IPS DF 6.9 (cell line): ENCODE results near the gene CRIP3.
A peak's percentile ranks its signal among the peaks of the same experiment; 100 is the strongest.

Experiments
- DNase-seq: peaks from one replicate; pipeline ENCODE4 v3.0.0-alpha.2; 2013; ENCODE audit warnings: low read depth, low spot score
- H3K27ac ChIP-seq: one replicate; pipeline ENCODE4 v1.5.1; 2013; ENCODE audit warnings: low read length, control low read depth
- H3K27me3 ChIP-seq: 2 replicates; pipeline ENCODE4 v1.6.1; 2013; ENCODE audit warnings: mild to moderate bottlenecking, low read length; ENCODE audit not compliant: control insufficient read depth, insufficient read depth
- H3K36me3 ChIP-seq: 2 replicates; pipeline ENCODE4 v1.6.1; 2013; ENCODE audit warnings: low read length; ENCODE audit not compliant: control insufficient read depth, insufficient read depth
- H3K4me1 ChIP-seq: 2 replicates; pipeline ENCODE4 v1.6.1; 2013; ENCODE audit warnings: low read length; ENCODE audit not compliant: control insufficient read depth, insufficient read depth
- H3K4me3 ChIP-seq: 2 replicates; pipeline ENCODE4 v1.5.1; 2013; ENCODE audit warnings: mild to moderate bottlenecking, low read length
- H3K9me3 ChIP-seq: 2 replicates; pipeline ENCODE4 v1.6.1; 2013; ENCODE audit warnings: low read length, inconsistent platforms; ENCODE audit not compliant: control insufficient read depth, insufficient read depth
- WGBS: extraction: QIAGEN DNeasy Blood & Tissue Kit; methylation state at CpG from one replicate; pipeline ENCODE4 v1.1.7; 2013; ENCODE audit warnings: mixed read lengths, missing lambda C conversion rate; ENCODE audit not compliant: insufficient read length, insufficient coverage; 5-methylcytosine and 5-hydroxymethylcytosine counted together

CRIP3 gene

DNA sequence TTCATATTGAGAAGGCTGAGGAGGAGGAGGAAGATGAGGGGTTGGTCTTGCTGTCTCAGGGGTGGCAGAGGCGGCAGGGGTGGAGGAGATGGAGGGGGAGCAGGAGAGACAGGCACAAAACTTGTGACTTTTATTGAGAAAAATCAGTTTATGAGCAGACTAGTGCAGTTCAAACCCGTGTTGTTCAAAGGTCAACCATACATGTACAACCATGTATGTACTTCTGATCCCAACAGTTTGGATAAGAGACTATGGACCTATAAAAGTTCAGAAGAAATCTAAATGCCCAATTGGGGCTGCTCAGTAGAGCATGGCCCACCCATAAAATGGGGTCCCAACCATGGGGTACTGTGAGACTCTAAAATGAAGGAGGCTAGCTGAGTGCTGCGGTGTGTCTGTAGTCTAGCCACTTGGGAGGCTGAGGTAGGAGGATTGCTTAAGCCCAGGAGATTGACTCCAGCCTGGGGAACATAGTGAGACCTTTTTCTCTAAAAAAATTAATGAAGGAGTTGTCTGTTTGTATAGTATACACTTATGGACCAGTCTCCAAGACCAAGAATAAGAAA is 18.2 kb downstream of the CRIP3 start:
- Histone ChIP-seq H3K36me3 (no peaks in the 10 kb centered on the region), H3K27ac (no peak overlapping the region), H3K9me3 (no peaks in the 10 kb centered on the region), H3K27me3 (no peaks in the 10 kb centered on the region; the same call in 1 of the 2 replicates), H3K4me1 (no peaks in the 10 kb centered on the region; the same call in 1 of the 2 replicates), H3K4me3 (no peak overlapping the region)
- no peak for DNase-seq
- no CpG with 5 or more reads among the region's 3 CpGs for WGBS

DNA sequence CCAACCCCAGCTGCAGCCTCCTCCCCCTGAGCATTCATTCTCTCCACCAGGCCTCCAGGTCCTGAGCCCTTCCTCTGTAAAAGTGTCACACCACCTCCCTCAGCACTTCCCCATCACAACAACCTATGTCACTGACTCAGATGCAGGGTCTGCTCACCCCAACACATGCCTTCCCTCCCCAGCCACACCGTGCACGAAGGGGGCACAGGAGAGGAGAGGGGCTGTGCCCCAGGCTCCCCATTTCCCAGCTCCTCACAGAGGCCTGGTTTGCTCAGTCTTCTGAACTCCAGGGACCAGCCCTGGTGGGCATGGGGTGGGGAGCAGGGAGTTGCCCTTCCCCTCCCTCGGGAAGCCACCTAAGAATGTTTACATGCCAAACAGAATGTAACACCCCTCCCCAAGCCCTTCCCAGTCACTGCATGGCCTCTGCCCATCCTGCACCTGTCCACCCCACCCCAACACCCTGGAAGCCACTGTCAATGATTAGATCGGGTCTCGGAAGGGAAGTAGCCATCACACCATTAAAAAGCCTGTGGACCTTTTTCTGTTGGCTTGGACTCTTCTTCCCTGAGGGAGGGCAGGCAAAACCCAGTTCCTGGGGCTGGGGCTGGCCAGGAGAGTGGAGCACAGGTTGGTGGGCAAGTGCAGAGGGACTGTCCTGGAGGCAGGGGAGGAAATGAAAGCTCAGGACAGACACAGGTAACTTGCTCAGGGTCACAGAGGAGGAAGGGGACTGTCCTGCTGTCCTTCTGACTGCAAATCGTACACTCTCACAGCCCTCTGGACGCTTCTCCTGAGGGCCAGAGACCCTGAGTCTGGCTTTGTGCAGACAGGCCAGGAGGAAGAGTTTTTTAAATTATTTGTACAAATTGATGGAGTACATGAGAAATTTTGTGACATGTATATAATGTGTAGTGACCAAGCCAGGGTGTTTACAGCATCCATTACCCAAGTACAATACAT is 20.6 kb downstream of the CRIP3 start:
- H3K9me3 ChIP-seq = no peaks in the 10 kb centered on the region
- no peaks in the 10 kb centered on the region for H3K36me3 ChIP-seq
- no peaks in the 10 kb centered on the region; the same call in 1 of the 2 replicates for H3K27me3 ChIP-seq
- no peak for DNase-seq
- H3K4me1 ChIP-seq = peaks cover 3% of the 10 kb centered on the region
- H3K4me3 ChIP-seq = no peak overlapping the region
- no peak overlapping the region for H3K27ac ChIP-seq
- no CpG with 5 or more reads among the region's 7 CpGs for WGBS

DNA sequence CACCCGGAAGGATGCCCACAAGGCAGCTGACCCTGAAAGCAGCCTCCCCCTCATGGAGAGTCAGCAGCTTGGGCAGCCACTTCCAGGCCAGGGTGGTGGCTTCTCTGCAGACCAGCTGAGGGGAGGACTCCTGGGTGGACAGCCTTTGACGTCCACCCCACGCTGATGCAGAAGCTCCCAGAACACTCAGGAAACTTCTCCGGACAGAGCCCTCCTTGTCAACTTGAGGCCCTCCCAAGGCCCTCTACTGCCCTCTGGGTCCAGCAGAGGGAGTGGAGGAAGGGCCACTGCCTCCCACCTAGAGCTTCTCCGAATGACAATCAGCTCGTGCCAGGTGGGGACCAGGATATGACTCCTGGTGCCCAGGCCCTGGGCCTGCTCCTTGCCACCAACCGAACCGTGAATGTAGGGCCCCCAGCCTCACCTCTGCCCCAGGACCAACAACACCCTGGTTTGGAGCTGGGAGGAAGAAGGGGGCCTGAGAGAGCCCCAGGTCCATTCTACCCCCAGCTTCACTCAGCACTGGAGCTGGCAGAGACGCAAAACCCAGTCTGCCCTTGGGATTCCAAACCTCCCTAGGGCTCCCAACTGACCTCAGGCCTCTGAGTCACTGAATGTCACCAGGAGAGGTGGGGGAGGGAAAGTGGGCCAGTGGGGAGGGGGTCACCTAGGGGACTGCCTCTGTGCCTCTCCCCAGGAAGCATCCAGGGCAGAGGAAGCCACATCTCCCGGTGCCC is 21.5 kb downstream of the CRIP3 start:
- Histone ChIP-seq H3K4me3 (no peak overlapping the region), H3K9me3 (no peaks in the 10 kb centered on the region), H3K27ac (no peak overlapping the region), H3K36me3 (no peaks in the 10 kb centered on the region), H3K4me1 (peaks cover 3% of the 10 kb centered on the region), H3K27me3 (no peaks in the 10 kb centered on the region; the same call in 1 of the 2 replicates)
- DNase-seq = no peak
- no CpG with 5 or more reads among the region's 10 CpGs for WGBS

- no peaks in the 10 kb centered on the region for H3K9me3 ChIP-seq
- WGBS = no CpG with 5 or more reads among the region's 6 CpGs
- no peak overlapping the region for H3K4me3 ChIP-seq
- DNase-seq = no peak
- no peaks in the 10 kb centered on the region for H3K36me3 ChIP-seq
- no peak overlapping the region for H3K27ac ChIP-seq
- peaks cover 3% of the 10 kb centered on the region for H3K4me1 ChIP-seq
- no peaks in the 10 kb centered on the region; the same call in 1 of the 2 replicates for H3K27me3 ChIP-seq
These were observed 22.1 kb downstream of the CRIP3 start for GRCh38 chr6:43286456-43286979.

GRCh38 chr6:43285832-43286231 is 22.8 kb downstream of the CRIP3 start:
- Histone ChIP-seq H3K4me1 (peaks cover 3% of the 10 kb centered on the region), H3K4me3 (no peak overlapping the region), H3K36me3 (no peaks in the 10 kb centered on the region), H3K9me3 (no peaks in the 10 kb centered on the region), H3K27me3 (no peaks in the 10 kb centered on the region; the same call in 1 of the 2 replicates), H3K27ac (no peak overlapping the region)
- no CpG with 5 or more reads among the region's 5 CpGs for WGBS
- DNase-seq = no peak

GRCh38 chr6:43284991-43285781 is 23.4 kb downstream of the CRIP3 start:
- Histone ChIP-seq H3K27me3 (no peaks in the 10 kb centered on the region; the same call in 1 of the 2 replicates), H3K4me1 (peaks cover 3% of the 10 kb centered on the region), H3K36me3 (no peaks in the 10 kb centered on the region), H3K9me3 (no peaks in the 10 kb centered on the region), H3K4me3 (peak overlapping the region; percentile 32; the same call in 1 of the 2 replicates), H3K27ac (no peak overlapping the region)
- DNase-seq = no peak
- no CpG with 5 or more reads among the region's 83 CpGs for WGBS

DNA sequence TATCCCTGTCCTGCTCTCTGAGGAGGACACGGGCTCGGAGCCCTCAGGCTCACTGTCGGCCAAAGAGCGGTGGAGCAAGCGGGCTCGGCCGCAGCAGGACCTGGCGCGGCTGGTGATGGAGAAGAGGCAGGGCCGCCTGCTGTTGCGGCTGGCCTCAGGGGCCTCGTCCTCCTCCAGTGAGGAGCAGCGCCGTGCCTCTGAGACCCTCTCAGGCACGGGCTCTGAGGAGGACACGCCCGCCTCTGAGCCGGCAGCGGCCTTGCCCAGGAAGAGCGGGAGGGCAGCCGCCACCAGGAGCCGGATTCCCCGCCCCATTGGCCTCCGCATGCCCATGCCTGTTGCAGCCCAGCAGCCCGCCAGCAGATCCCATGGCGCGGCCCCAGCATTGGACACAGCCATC is 24.7 kb downstream of the CRIP3 start:
- Histone ChIP-seq H3K4me3 (no peak overlapping the region; the same call in 1 of the 2 replicates), H3K9me3 (no peaks in the 10 kb centered on the region), H3K27me3 (no peaks in the 10 kb centered on the region; the same call in 1 of the 2 replicates), H3K4me1 (peaks cover 3% of the 10 kb centered on the region), H3K36me3 (no peaks in the 10 kb centered on the region), H3K27ac (no peak overlapping the region)
- no peak for DNase-seq
- WGBS = no CpG with 5 or more reads among the region's 27 CpGs

DNA sequence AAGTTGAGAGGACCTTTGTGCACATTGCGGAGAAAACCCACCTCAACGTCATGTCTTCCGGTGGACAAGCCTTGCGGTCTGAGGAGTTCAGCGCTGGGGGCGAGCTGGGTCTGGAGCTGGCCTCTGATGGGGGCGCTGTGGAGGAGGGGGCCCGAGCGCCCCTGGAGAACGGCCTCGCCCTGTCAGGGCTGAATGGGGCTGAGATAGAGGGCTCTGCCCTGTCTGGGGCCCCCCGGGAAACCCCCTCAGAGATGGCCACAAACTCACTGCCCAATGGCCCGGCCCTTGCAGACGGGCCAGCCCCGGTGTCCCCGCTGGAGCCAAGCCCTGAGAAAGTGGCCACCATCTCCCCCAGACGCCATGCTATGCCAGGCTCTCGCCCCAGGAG is 25.1 kb downstream of the CRIP3 start:
- Histone ChIP-seq H3K36me3 (no peaks in the 10 kb centered on the region), H3K27ac (no peak overlapping the region), H3K9me3 (no peaks in the 10 kb centered on the region), H3K27me3 (no peaks in the 10 kb centered on the region; the same call in 1 of the 2 replicates), H3K4me1 (peaks cover 4% of the 10 kb centered on the region), H3K4me3 (no peak overlapping the region; the same call in 1 of the 2 replicates)
- WGBS = no CpG with 5 or more reads among the region's 18 CpGs
- DNase-seq = no peak

DNA sequence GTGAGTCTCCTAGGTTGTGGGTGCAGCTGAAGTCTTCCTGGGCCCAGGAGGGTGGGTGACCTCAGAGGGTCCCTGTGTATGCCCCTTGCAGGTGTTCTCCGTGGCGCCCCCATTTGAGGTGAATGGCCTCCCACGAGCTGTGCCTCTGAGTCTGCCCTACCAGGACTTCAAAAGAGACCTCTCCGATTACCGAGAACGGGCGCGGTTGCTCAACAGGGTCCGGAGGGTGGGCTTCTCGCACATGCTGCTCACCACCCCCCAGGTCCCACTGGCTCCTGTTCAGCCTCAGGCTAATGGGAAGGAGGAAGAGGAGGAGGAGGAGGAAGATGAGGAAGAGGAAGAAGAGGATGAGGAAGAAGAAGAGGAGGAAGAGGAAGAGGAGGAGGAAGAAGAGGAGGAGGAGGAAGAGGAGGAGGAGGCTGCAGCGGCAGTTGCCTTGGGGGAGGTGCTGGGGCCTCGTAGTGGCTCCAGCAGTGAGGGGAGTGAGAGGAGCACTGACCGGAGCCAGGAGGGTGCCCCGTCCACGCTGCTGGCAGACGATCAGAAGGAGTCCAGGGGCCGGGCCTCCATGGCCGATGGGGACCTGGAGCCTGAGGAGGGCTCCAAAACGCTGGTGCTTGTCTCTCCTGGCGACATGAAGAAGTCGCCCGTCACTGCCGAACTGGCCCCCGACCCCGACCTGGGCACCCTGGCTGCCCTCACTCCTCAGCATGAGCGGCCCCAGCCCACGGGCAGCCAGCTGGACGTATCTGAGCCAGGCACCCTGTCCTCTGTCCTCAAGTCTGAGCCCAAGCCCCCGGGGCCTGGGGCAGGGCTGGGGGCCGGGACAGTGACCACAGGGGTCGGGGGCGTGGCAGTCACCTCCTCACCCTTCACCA is 25.8 kb downstream of the CRIP3 start:
- no peaks in the 10 kb centered on the region; the same call in 1 of the 2 replicates for H3K27me3 ChIP-seq
- peaks cover 5% of the 10 kb centered on the region for H3K4me1 ChIP-seq
- DNase-seq = no peak
- H3K27ac ChIP-seq = no peak overlapping the region
- H3K4me3 ChIP-seq = no peak overlapping the region
- H3K36me3 ChIP-seq = no peaks in the 10 kb centered on the region
- WGBS = no CpG with 5 or more reads among the region's 32 CpGs
- H3K9me3 ChIP-seq = no peaks in the 10 kb centered on the region
